Activated CD4-positive, alpha-beta memory T cell treated with anti-CD3 and anti-CD28 coated beads, Interleukin-2, amount 10 ng/mL, durations not matched to agents 7 days and 5 days (primary cell): ENCODE data around the gene PTOV1. TPM values are rescaled to one million over a fixed set of nuclear protein-coding genes. Genes with fewer than 3 reads are reported as not detected.
"Not testable (repeated sequence)": the region's sequence is repeated elsewhere in the genome, so short reads cannot be mapped to it uniquely, and the experiment has no call there.

ENCODE experiments used
- CTCF ChIA-PET: fragments of 350-600 bp; sonication (Branson Sonifier 250); formaldehyde crosslinking; loops from one replicate; lab custom pipeline; 2021; ENCODE audit warnings: antibody characterized with exemption, inconsistent platforms; lab: Charles Lee
- POLR2A ChIA-PET: fragments of 350-600 bp; sonication (Branson Sonifier 250); formaldehyde crosslinking; loops from one replicate; lab custom pipeline; 2021; ENCODE audit warnings: antibody characterized with exemption; lab: Charles Lee
- DNase-seq: peaks from one replicate; pipeline ENCODE4 v3.0.0-alpha.2; 2020
- H3K27ac Mint-ChIP-seq: one replicate; pipeline ENCODE4 v1.8.0; 2021; ENCODE audit warnings: mild to moderate bottlenecking, mixed read lengths
- H3K27me3 Mint-ChIP-seq: one replicate; pipeline ENCODE4 v1.8.0; 2021; ENCODE audit warnings: mixed read lengths
- H3K36me3 Mint-ChIP-seq: one replicate; pipeline ENCODE4 v1.8.0; 2021; ENCODE audit warnings: low read depth, mixed read lengths
- H3K4me1 Mint-ChIP-seq: one replicate; pipeline ENCODE4 v1.8.0; 2021; ENCODE audit warnings: mixed read lengths
- H3K4me3 Mint-ChIP-seq: one replicate; pipeline ENCODE4 v1.8.0; 2021; ENCODE audit warnings: mild to moderate bottlenecking, mixed read lengths
- H3K9me3 Mint-ChIP-seq: one replicate; pipeline ENCODE4 v1.8.0; 2021; ENCODE audit warnings: mixed read lengths
- total RNA-seq, 2 experiments: library from RNA; stranded (reverse); gene quantifications; one replicate each; pipeline ENCODE4 v1.2.3, GENCODE V29; 2021

PTOV1 gene
- total RNA-seq, 2 experiments from 2014 or later, result 69.3 to 71.7 TPM

DNA sequence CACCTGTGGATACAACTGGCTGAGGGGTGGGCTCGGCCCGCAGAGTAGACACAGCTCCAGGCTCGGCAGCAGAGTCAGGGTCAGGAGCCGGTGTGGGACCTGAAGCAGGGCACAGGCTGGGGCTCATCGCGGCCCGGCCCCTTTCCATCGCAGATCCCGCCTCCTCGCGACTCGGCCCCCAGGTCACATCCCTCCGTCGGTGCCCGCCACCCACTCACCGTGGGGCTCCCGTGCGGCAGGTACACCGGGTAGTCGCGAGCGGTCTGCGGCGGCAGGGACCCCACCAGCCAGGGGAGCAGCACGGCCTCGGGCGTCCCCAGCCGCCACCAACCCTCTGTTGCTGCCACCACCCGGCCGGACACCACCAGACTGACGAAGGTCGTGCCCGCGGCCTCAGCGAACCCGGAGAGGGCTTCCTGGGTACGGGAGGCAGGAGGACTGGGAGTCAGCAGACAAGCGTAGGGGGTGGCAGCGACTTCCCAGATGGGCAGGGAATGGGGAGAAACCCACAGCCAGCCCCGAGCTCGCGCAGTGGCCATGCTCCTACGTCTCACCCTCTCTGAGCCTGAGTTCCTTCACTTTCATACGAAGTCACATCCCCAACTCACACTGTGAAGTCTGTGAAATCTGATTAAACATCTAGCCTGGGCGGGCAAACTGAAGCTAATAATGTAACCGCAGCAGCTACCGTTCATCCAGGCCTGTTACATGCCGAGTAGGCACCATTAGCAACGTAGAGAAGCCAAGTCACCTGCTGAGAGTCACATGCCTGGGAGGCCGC, 41.6 kb upstream of the PTOV1 start:
- Mint-ChIP-seq H3K9me3 (no peaks in the 10 kb centered on the region), H3K27me3 (no peaks in the 10 kb centered on the region), H3K4me3 (peak overlapping the region; percentile 84), H3K36me3 (peaks cover 17% of the 10 kb centered on the region), H3K27ac (peak overlapping the region; percentile 67), H3K4me1 (peaks cover 49% of the 10 kb centered on the region)
- DNase-seq, result peak; percentile 62
- POLR2A ChIA-PET, result interaction anchor here (0.9 to 2.0 kb wide), 3 partner anchors 9 to 58 kb away, joined by 4 to 9 read pairs (median 8); partner anchors contain the start of genes MED25 and PNKP
- CTCF ChIA-PET, result no interaction called here

GRCh38 chr19:49809941-49810389, 41.0 kb upstream of the PTOV1 start:
- Mint-ChIP-seq H3K4me3 (peak overlapping the region; percentile 84), H3K36me3 (peaks cover 13% of the 10 kb centered on the region), H3K27me3 (no peaks in the 10 kb centered on the region), H3K4me1 (peaks cover 49% of the 10 kb centered on the region), H3K27ac (peak overlapping the region; percentile 12), H3K9me3 (no peaks in the 10 kb centered on the region)
- DNase-seq, result no peak
- POLR2A ChIA-PET, result interaction anchor here (0.9 to 2.0 kb wide), 3 partner anchors 9 to 58 kb away, joined by 4 to 9 read pairs (median 8); partner anchors contain the start of genes MED25 and PNKP
- CTCF ChIA-PET, result no interaction called here

- Mint-ChIP-seq H3K36me3 (peaks cover 9% of the 10 kb centered on the region), H3K9me3 (no peaks in the 10 kb centered on the region), H3K27me3 (no peaks in the 10 kb centered on the region), H3K4me3 (no peak overlapping the region), H3K27ac (no peak overlapping the region), H3K4me1 (peaks cover 47% of the 10 kb centered on the region)
- no peak for DNase-seq
- POLR2A ChIA-PET, result interaction anchor here (0.6 kb wide), 1 partner anchor 32 kb away, joined by 3 read pairs; no protein-coding TSS in a partner anchor
- CTCF ChIA-PET, result no interaction called here
Observed at GRCh38 chr19:49811328-49811727, 39.6 kb upstream of the PTOV1 start.

- Mint-ChIP-seq H3K4me1 (peaks cover 47% of the 10 kb centered on the region), H3K9me3 (no peaks in the 10 kb centered on the region), H3K4me3 (peak overlapping the region; percentile 87), H3K27me3 (no peaks in the 10 kb centered on the region), H3K36me3 (peaks cover 6% of the 10 kb centered on the region), H3K27ac (peak overlapping the region; percentile 88)
- POLR2A ChIA-PET, result interaction anchor here (1.0 to 2.0 kb wide), 17 partner anchors 12 to 222 kb away, joined by 3 to 17 read pairs (median 4); partner anchors contain the start of genes AKT1S1, AP2A1, PNKP and PRR12
- no peak for DNase-seq
- CTCF ChIA-PET, result interaction anchor here (1.0 to 1.1 kb wide), 2 partner anchors 9 to 56 kb away, joined by 3 read pairs; no protein-coding TSS in a partner anchor
Observed at GRCh38 chr19:49812452-49812996, 38.4 kb upstream of the PTOV1 start.

GRCh38 chr19:49812997-49813861, 37.7 kb upstream of the PTOV1 start, which contains the start of gene FUZ:
FUZ (minus strand) TSS chr19:49813292; CDS start chr19:49813106, 186 bp downstream.
- ChIA-PET CTCF (interaction anchor here (0.7 to 1.1 kb wide), 3 partner anchors 10 to 56 kb away, joined by 3 read pairs; no protein-coding TSS in a partner anchor), POLR2A (interaction anchor here (0.7 to 2.0 kb wide), 22 partner anchors 12 to 223 kb away, joined by 3 to 17 read pairs (median 4); partner anchors contain the start of genes AKT1S1, AP2A1, ATF5 and NUP62)
- peaks cover 2% of the 10 kb centered on the region for H3K36me3 Mint-ChIP-seq
- peak within 1 kb of the TSS; percentile 87 for H3K4me3 Mint-ChIP-seq
- peak within 1 kb of the TSS; percentile 88 for H3K27ac Mint-ChIP-seq
- H3K4me1 Mint-ChIP-seq, result peaks cover 40% of the 10 kb centered on the region
- no peaks in the 10 kb centered on the region for H3K9me3 Mint-ChIP-seq
- DNase-seq, result peak; percentile 96
- H3K27me3 Mint-ChIP-seq, result no peaks in the 10 kb centered on the region

DNA sequence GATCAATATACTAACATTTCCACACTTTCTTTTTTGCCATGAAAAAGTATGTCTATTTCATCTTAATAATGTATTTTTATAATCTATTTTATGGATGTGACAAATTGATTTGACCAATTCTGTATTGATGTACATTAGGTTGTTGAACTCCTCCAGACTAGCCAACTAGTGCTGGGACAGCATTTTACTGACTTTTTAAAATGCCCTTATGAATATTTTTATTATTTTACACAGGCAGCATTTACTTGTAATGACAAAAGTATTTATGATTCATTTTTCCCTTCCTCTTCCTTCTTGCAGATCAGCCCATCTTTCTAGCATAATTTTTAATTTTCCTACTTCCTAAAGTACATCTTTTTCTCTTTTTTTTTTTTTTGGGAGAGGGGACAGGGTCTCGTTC, 36.9 kb upstream of the PTOV1 start:
- Mint-ChIP-seq H3K4me1 (peaks cover 41% of the 10 kb centered on the region), H3K4me3 (peak overlapping the region; percentile 87), H3K36me3 (peaks cover 3% of the 10 kb centered on the region), H3K27ac (no peak overlapping the region), H3K27me3 (no peaks in the 10 kb centered on the region), H3K9me3 (no peaks in the 10 kb centered on the region)
- DNase-seq, result no peak
- ChIA-PET POLR2A (interaction anchor here (1.1 to 2.0 kb wide), 10 partner anchors 37 to 223 kb away, joined by 3 to 17 read pairs (median 5); partner anchors contain the start of genes AKT1S1, ATF5, NUP62 and PRR12), CTCF (no interaction called here)

DNA sequence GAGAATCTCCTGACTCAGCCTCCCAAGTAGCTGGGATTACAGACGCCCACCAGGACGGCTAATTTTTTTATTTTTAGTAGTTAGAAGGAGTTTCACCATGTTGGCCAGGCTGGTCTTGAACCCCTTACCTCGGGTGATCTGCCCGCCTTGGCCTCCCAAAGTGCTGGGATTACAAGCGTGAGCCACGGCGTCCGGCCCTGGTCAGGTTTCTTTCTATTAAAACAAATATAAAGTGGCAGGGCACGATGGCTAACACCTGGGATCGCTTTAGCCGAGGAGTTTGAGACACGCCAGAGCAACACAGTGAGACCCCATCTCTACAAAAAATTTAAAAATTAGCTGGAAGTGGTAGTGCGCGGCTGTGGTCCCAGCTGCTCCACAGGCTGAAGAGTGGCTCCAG, 34.4 kb upstream of the PTOV1 start:
- POLR2A ChIA-PET, result no interaction called here
- DNase-seq, result no peak
- Mint-ChIP-seq H3K4me3 (no peak overlapping the region), H3K4me1 (peaks cover 46% of the 10 kb centered on the region), H3K27me3 (no peaks in the 10 kb centered on the region), H3K9me3 (no peaks in the 10 kb centered on the region), H3K36me3 (peaks cover 12% of the 10 kb centered on the region), H3K27ac (no peak overlapping the region)
- CTCF ChIA-PET, result no interaction called here

- Mint-ChIP-seq H3K9me3 (no peaks in the 10 kb centered on the region), H3K27ac (peak within 1 kb of the TSS; percentile 93), H3K4me1 (peaks cover 36% of the 10 kb centered on the region), H3K36me3 (peaks cover 15% of the 10 kb centered on the region), H3K4me3 (peak within 1 kb of the TSS; percentile 86), H3K27me3 (no peaks in the 10 kb centered on the region)
- POLR2A ChIA-PET, result interaction anchor here (0.6 to 2.5 kb wide), 8 partner anchors 9 to 112 kb away, joined by 3 to 22 read pairs (median 4); partner anchors contain the start of genes AKT1S1, AP2A1, NUP62 and PTOV1
- DNase-seq, result peak; percentile 89
- CTCF ChIA-PET, result interaction anchor here (1.0 kb wide), 1 partner anchor 30 kb away, joined by 4 read pairs; no protein-coding TSS in a partner anchor
Observed at GRCh38 chr19:49817964-49818648, 32.9 kb upstream of the PTOV1 start, which contains the start of gene MED25. MED25 (plus strand) TSS chr19:49818289; CDS start chr19:49818342, 53 bp downstream.

DNA sequence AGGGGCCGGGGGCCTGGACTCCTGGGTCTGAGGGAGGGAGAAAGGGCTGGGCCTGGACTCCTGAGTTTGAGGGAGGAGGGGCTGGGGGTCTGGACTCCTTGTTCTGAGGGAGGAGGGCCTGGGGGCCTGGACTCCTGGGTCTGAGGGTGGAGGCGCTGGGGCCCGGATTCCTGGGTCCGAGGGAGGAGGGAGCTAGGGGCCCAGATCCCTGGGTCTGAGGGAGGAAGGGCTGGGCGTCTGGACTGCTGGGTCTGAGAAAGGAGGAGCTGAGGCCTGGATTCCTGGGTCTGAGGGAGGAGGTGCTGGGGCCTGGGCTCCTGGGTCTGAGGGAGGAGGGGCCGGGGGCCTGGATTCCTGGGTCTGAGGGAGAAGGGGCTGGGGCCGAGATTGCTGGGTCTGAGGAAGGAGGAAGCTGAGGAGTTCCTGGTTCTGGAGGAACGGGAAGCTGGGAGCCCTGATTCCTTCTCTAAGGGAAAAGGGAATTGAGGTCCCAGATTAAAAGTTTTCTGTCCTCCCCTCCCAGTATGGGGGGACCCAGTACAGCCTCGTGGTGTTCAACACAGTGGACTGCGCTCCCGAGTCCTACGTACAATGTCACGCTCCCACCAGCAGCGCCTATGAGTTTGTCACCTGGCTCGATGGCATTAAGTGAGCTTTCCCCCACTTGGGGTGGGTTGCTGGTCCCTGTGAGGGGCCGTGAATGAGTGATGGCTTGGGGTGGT, 32.1 kb upstream of the PTOV1 start:
- Mint-ChIP-seq H3K4me3 (peak overlapping the region; percentile 86), H3K4me1 (peaks cover 30% of the 10 kb centered on the region), H3K27ac (peak overlapping the region; percentile 93), H3K9me3 (no peaks in the 10 kb centered on the region), H3K36me3 (peaks cover 21% of the 10 kb centered on the region), H3K27me3 (no peaks in the 10 kb centered on the region)
- ChIA-PET POLR2A (interaction anchor here (0.8 to 2.5 kb wide), 8 partner anchors 9 to 58 kb away, joined by 3 to 22 read pairs (median 4); partner anchors contain the start of genes AKT1S1, PTOV1 and TBC1D17), CTCF (no interaction called here)
- no peak for DNase-seq

GRCh38 chr19:49819452-49820115, 31.4 kb upstream of the PTOV1 start:
- DNase-seq, H3K9me3 Mint-ChIP-seq, CTCF ChIA-PET, H3K27me3 Mint-ChIP-seq: not testable (repeated sequence)
- POLR2A ChIA-PET, result interaction anchor here (0.8 to 2.5 kb wide), 7 partner anchors 10 to 57 kb away, joined by 3 to 22 read pairs (median 4); partner anchors contain the start of genes AKT1S1, PTOV1 and TBC1D17
- Mint-ChIP-seq H3K4me1 (peaks cover 24% of the 10 kb centered on the region), H3K36me3 (peaks cover 25% of the 10 kb centered on the region), H3K27ac (peak overlapping the region; percentile 93), H3K4me3 (peak overlapping the region; percentile 86)
